Neuronal stem cell (in vitro differentiated cells): ENCODE results near the gene FAS.
A peak's percentile ranks its signal among the peaks of the same experiment; 100 is the strongest.

Experiments
- DNase-seq: peaks from one replicate; pipeline ENCODE4 v3.0.0-alpha.2; 2013; ENCODE audit warnings: low spot score
- H2AFZ ChIP-seq: one replicate; pipeline ENCODE4 v1.6.1; 2013; ENCODE audit warnings: mild to moderate bottlenecking, low read length, inconsistent platforms
- H2AK5ac ChIP-seq: 2 replicates; pipeline ENCODE4 v1.6.1; 2013; ENCODE audit warnings: low read depth, mild to moderate bottlenecking, inconsistent platforms, low read length, moderate library complexity, mixed read lengths
- H2BK120ac ChIP-seq: 2 replicates; pipeline ENCODE4 v1.6.1; 2013; ENCODE audit warnings: low read depth, mild to moderate bottlenecking, inconsistent platforms, low read length, moderate library complexity, mixed read lengths
- H2BK12ac ChIP-seq: one replicate; pipeline ENCODE4 v1.6.1; 2013; ENCODE audit warnings: low read length, inconsistent platforms
- H2BK15ac ChIP-seq: 2 replicates; pipeline ENCODE4 v1.6.1; 2013; ENCODE audit warnings: mild to moderate bottlenecking, low read length, inconsistent platforms, mixed read lengths
- H2BK5ac ChIP-seq: one replicate; pipeline ENCODE4 v1.6.1; 2013; ENCODE audit warnings: inconsistent platforms, mild to moderate bottlenecking, low read length, moderate library complexity
- H3K14ac ChIP-seq: one replicate; pipeline ENCODE4 v1.6.1; 2013; ENCODE audit warnings: low read length, inconsistent platforms
- H3K18ac ChIP-seq: 2 replicates; pipeline ENCODE4 v1.6.1; 2013; ENCODE audit warnings: low read length, inconsistent platforms
- H3K23ac ChIP-seq: 2 replicates; pipeline ENCODE4 v1.6.1; 2013; ENCODE audit warnings: low read depth, mild to moderate bottlenecking, mixed read lengths, low read length, inconsistent platforms; ENCODE audit not compliant: poor library complexity
- H3K27ac ChIP-seq: replicated peaks from 3 replicates; pipeline ENCODE4 v1.5.1; 2013; ENCODE audit warnings: low read length, inconsistent platforms
- H3K27me3 ChIP-seq, 3 experiments: 2 replicates each; pipeline ENCODE4 v1.6.1; 2013; ENCODE audit warnings: low read length in 3 of 3, mild to moderate bottlenecking in 2 of 3, inconsistent platforms in 1 of 3, low read depth in 1 of 3, mixed read lengths in 1 of 3, moderate library complexity in 1 of 3; ENCODE audit not compliant: control insufficient read depth in 3 of 3, insufficient read depth in 3 of 3
- H3K36me3 ChIP-seq, 2 donors: replicated peaks in 1 of 2; 2 replicates each; pipeline ENCODE4 v1.6.1; 2013; ENCODE audit warnings: low read length in 2 of 2; ENCODE audit not compliant: control insufficient read depth in 2 of 2, insufficient read depth in 2 of 2
- H3K4ac ChIP-seq: 2 replicates; pipeline ENCODE4 v1.6.1; 2013; ENCODE audit warnings: inconsistent platforms, mild to moderate bottlenecking, low read length, moderate library complexity
- H3K4me1 ChIP-seq, 2 donors: 1 replicate in 1 of 2; 2 replicates in 1 of 2; pipeline ENCODE4 v1.6.1; 2013; ENCODE audit warnings: low read length in 2 of 2, low read depth in 1 of 2; ENCODE audit not compliant: control insufficient read depth in 2 of 2, insufficient read depth in 1 of 2
- H3K4me2 ChIP-seq: one replicate; pipeline ENCODE4 v1.6.1; 2013; ENCODE audit warnings: mild to moderate bottlenecking, low read length, inconsistent platforms; ENCODE audit not compliant: insufficient read depth, poor library complexity, severe bottlenecking
- H3K4me3 ChIP-seq, 2 donors: 2 replicates each; pipeline ENCODE4 v1.5.1; 2013; ENCODE audit warnings: low read length in 2 of 2, mild to moderate bottlenecking in 2 of 2, inconsistent platforms in 1 of 2, moderate library complexity in 1 of 2
- H3K79me1 ChIP-seq: one replicate; pipeline ENCODE4 v1.6.1; 2013; ENCODE audit warnings: low read depth, mild to moderate bottlenecking, inconsistent platforms, low read length, moderate library complexity
- H3K9ac ChIP-seq: one replicate; pipeline ENCODE4 v1.6.1; 2013; ENCODE audit warnings: mild to moderate bottlenecking, low read depth, low read length, inconsistent platforms; ENCODE audit not compliant: poor library complexity
- H3K9me3 ChIP-seq, 2 donors: replicated peaks in 1 of 2; 2 replicates each; pipeline versions ENCODE3 to v1.6.1; 2013; ENCODE audit warnings: low read length in 2 of 2, mild to moderate bottlenecking in 2 of 2, inconsistent platforms in 1 of 2, low read depth in 1 of 2, mixed read lengths in 1 of 2, moderate library complexity in 1 of 2; ENCODE audit not compliant: control insufficient read depth in 2 of 2, insufficient read depth in 1 of 2
- H4K8ac ChIP-seq: one replicate; pipeline ENCODE4 v1.6.1; 2013; ENCODE audit warnings: low read depth, mild to moderate bottlenecking, inconsistent platforms, low read length, moderate library complexity
- H4K91ac ChIP-seq: one replicate; pipeline ENCODE4 v1.6.1; 2013; ENCODE audit warnings: low read length, low read depth, mild to moderate bottlenecking, inconsistent platforms; ENCODE audit not compliant: poor library complexity
- WGBS, 2 donors: extraction: QIAGEN DNeasy Blood & Tissue Kit; methylation state at CpG; one replicate each; pipeline ENCODE4 v1.1.7; 2013; ENCODE audit warnings: missing lambda C conversion rate in 2 of 2, mixed read lengths in 1 of 2; ENCODE audit not compliant: insufficient read length in 2 of 2, insufficient replicate concordance in 1 of 2; ENCODE audit errors: extremely low coverage in 2 of 2; 5-methylcytosine and 5-hydroxymethylcytosine counted together

Gene FAS

DNA sequence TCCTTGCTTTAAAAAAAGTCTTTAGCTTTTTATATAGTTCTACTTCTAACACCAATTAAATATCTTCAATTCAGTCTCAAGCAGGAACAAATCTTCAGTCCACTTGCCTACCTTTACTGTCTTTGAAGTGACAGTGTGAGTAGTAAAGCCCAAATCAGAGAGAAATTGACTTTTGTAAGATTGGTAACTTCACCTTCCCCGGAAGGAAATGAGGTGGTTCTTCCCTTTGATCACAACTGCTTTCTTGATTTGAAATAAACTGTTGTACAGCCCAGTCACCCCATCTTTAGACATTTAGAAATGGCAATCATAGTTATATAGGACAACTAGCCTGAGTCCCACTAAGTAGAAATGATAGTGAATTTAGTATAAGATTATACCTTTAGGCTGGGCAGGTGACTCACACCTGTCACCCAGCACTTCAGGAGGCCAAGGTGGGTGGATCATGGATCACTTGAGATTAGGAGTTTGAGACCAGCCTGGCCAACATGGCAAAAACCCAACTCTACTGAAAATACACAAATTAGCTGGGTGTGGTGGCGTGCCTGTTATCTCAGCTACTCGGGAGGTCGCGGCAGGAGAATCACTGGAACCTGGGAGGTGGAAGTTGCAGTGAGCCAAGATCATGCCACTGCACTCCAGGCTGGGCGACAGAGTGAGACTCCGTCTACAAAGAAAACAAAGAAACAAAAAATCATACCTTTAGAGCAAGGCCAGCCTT lies 4.7 kb downstream of the FAS start:
- H3K79me1 ChIP-seq = no peaks in the 10 kb centered on the region
- H3K27ac ChIP-seq = no peak overlapping the region
- WGBS, 2 donors = no CpG with 5 or more reads among the region's 7 CpGs
- peaks cover 2 to 18% of the 10 kb centered on the region in 2 donors for H3K4me1 ChIP-seq
- H3K9me3 ChIP-seq = no peaks in the 10 kb centered on the region
- H2BK12ac ChIP-seq = no peak overlapping the region
- no peaks in the 10 kb centered on the region for H3K36me3 ChIP-seq
- no peak overlapping the region for H2BK5ac ChIP-seq
- no peak overlapping the region for H3K4me3 ChIP-seq
- no peak overlapping the region for H3K9ac ChIP-seq
- no peak overlapping the region for H4K91ac ChIP-seq
- no peak overlapping the region for H3K18ac ChIP-seq
- no peaks in the 10 kb centered on the region for H3K27me3 ChIP-seq
- H2BK15ac ChIP-seq = no peak overlapping the region
- no peak overlapping the region for H4K8ac ChIP-seq
- H3K14ac ChIP-seq = no peak overlapping the region
- H2BK120ac ChIP-seq = no peak overlapping the region
- H3K23ac ChIP-seq = no peak overlapping the region
- H2AFZ ChIP-seq = no peak overlapping the region
- no peak for DNase-seq
- no peak overlapping the region for H3K4ac ChIP-seq
- H2AK5ac ChIP-seq = no peak overlapping the region
- no peak overlapping the region for H3K4me2 ChIP-seq

DNA sequence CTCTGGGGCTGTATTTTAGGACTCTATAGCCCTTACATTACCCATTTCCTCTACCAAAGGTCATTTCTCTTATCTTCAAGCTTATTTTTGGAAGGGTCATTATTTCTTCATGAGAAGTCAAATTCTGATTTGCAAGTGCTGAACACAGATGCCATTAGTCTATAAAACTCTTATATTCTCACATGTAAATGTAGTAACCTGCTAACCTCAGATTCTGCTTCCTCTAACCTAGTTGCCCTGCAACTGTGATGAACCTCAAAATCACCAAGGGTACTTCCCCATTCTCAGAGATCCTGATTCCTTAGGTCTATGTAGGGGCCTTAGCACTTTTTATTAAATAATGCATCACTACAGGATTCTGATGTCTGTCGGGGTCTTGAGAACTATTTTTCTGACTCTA lies 6.3 kb downstream of the FAS start:
- H3K79me1 ChIP-seq = no peaks in the 10 kb centered on the region
- no peak overlapping the region for H3K4ac ChIP-seq
- H2BK15ac ChIP-seq = no peak overlapping the region
- no peak overlapping the region for H2BK120ac ChIP-seq
- no peak overlapping the region for H4K8ac ChIP-seq
- H4K91ac ChIP-seq = no peak overlapping the region
- no peak overlapping the region for H2AFZ ChIP-seq
- no peak for DNase-seq
- H2BK5ac ChIP-seq = no peak overlapping the region
- no CpG with 5 or more reads among the region's 1 CpG for WGBS, 2 donors
- H3K14ac ChIP-seq = no peak overlapping the region
- no peak overlapping the region for H3K4me3 ChIP-seq
- H3K36me3 ChIP-seq = no peaks in the 10 kb centered on the region
- no peak overlapping the region for H3K23ac ChIP-seq
- H3K9me3 ChIP-seq = no peaks in the 10 kb centered on the region
- no peak overlapping the region for H3K9ac ChIP-seq
- no peak overlapping the region for H3K18ac ChIP-seq
- no peaks in the 10 kb centered on the region for H3K27me3 ChIP-seq
- no peak overlapping the region for H3K27ac ChIP-seq
- H3K4me2 ChIP-seq = no peak overlapping the region
- no peak overlapping the region for H2BK12ac ChIP-seq
- peaks cover 8 to 29% of the 10 kb centered on the region in 2 donors for H3K4me1 ChIP-seq
- H2AK5ac ChIP-seq = no peak overlapping the region

DNA sequence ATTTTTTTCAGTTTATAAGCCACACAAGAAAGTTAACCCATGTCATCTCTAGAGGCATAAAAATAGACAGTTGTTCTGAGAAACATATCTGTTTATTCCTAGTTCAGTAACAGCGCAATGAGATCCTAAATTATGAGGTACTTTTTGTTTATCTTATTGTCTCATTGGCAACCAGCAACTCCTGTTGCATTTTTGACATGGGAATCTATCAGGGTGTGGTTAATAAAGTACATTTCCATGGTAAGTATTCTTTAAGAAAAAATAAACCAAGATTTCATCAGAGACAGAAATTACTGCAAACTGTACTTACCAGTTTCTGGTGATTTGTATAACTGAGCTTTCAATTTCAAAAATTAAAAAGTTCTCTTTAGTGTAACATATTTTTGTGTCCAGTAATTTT lies 9.0 kb downstream of the FAS start:
- no peak overlapping the region for H2AK5ac ChIP-seq
- no peak overlapping the region for H3K4me3 ChIP-seq
- no peaks in the 10 kb centered on the region for H3K27me3 ChIP-seq
- H3K79me1 ChIP-seq = no peaks in the 10 kb centered on the region
- H3K18ac ChIP-seq = no peak overlapping the region
- no peak overlapping the region for H3K23ac ChIP-seq
- no peak overlapping the region for H4K91ac ChIP-seq
- H3K27ac ChIP-seq = no peak overlapping the region
- peaks cover 6 to 31% of the 10 kb centered on the region in 2 donors for H3K4me1 ChIP-seq
- no peak overlapping the region for H4K8ac ChIP-seq
- WGBS, 2 donors = no CpG with 5 or more reads among the region's 1 CpG
- H2AFZ ChIP-seq = no peak overlapping the region
- H3K4me2 ChIP-seq = no peak overlapping the region
- no peak for DNase-seq
- no peak overlapping the region for H2BK15ac ChIP-seq
- no peaks in the 10 kb centered on the region for H3K9me3 ChIP-seq
- H2BK12ac ChIP-seq = no peak overlapping the region
- no peak overlapping the region for H3K9ac ChIP-seq
- H3K36me3 ChIP-seq = peaks cover 2 to 3% of the 10 kb centered on the region in 2 donors
- no peak overlapping the region for H2BK5ac ChIP-seq
- H3K14ac ChIP-seq = no peak overlapping the region
- H2BK120ac ChIP-seq = no peak overlapping the region
- H3K4ac ChIP-seq = no peak overlapping the region

DNA sequence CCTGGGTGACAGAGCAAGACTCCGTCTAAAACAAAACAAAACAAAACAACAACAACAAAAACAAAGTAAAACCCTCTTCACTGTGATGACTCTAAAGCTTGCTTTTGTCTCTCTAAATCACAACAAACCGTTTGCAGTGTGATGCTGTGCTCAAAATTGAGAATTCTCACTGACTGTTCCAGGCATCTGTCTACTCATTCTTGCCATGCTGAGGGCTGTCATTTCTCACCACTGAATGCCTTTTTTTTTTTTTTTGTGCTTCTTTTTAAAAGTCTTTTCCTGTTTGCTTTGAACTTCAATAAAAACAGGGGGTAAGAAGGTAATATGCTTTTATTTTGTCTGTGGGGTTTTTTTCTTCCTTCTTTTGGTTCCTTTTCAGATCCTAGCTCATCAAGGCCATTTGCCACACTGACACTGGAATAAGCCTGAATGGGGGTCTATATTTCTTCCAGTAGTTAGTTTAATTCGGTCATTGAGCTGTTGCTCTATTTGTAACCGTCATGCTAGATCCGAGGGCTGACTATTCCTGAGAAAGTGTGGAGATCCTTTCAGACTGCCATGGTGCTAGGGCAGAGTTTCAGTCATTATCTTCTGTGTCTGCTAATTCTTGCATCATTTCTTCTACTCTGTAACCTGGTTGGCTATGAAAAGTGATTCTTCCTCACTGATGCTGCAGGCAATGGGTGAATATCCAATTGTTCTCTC lies 10.6 kb downstream of the FAS start:
- no peak overlapping the region for H2BK15ac ChIP-seq
- DNase-seq = no peak
- H3K9ac ChIP-seq = no peak overlapping the region
- no peak overlapping the region for H2BK120ac ChIP-seq
- no peak overlapping the region for H3K14ac ChIP-seq
- no peak overlapping the region for H4K91ac ChIP-seq
- H4K8ac ChIP-seq = no peak overlapping the region
- no peak overlapping the region for H3K23ac ChIP-seq
- no peaks in the 10 kb centered on the region for H3K27me3 ChIP-seq
- H2AK5ac ChIP-seq = no peak overlapping the region
- no peak overlapping the region for H2BK5ac ChIP-seq
- H3K79me1 ChIP-seq = no peaks in the 10 kb centered on the region
- no peak overlapping the region for H3K18ac ChIP-seq
- no peak overlapping the region for H3K4me2 ChIP-seq
- no peak overlapping the region for H3K27ac ChIP-seq
- no peaks in the 10 kb centered on the region for H3K9me3 ChIP-seq
- peak overlapping the region; percentile 50 for H2AFZ ChIP-seq
- H3K4ac ChIP-seq = no peak overlapping the region
- H3K4me3 ChIP-seq = no peak overlapping the region
- no peak overlapping the region for H2BK12ac ChIP-seq
- peaks cover 2 to 3% of the 10 kb centered on the region in 2 donors for H3K36me3 ChIP-seq
- H3K4me1 ChIP-seq = peaks cover 6 to 31% of the 10 kb centered on the region in 2 donors
- no CpG with 5 or more reads among the region's 5 CpGs for WGBS, 2 donors
